GM18951 (cell line): ENCODE data around the gene SUMO3.

Source experiments
- POLR2A ChIP-seq: IDR thresholded peaks from 4 replicates; pipeline ENCODE4 v1.6.1; 2011; ENCODE audit warnings: mild to moderate bottlenecking; ENCODE audit not compliant: insufficient read length, insufficient read depth; ENCODE audit errors: extremely low read depth
- in situ Hi-C: fragments of 300-500 bp; cut with MboI; formaldehyde crosslinking; loops from one replicate; pipeline ENCODE4 v1.12.0; 2022; ENCODE audit warnings: low sequenced_read_pairs, mixed read lengths, inconsistent platforms; ENCODE audit not compliant: unreplicated experiment

The SUMO3 gene

GRCh38 chr21:44764319-44765230 is 53.3 kb downstream of the SUMO3 start:
- in situ Hi-C loops: no loop called here
- no peak for TF ChIP-seq POLR2A

- in situ Hi-C loops: no loop called here
Observed at GRCh38 chr21:44763451-44764318, 54.2 kb downstream of the SUMO3 start.

GRCh38 chr21:44763050-44763378 is 54.8 kb downstream of the SUMO3 start:
- no peak for TF ChIP-seq POLR2A
- in situ Hi-C loops: no loop called here

More at GRCh38 chr21:44763451-44764318, 54.2 kb downstream of the SUMO3 start:
- TF ChIP-seq POLR2A: no peak

DNA sequence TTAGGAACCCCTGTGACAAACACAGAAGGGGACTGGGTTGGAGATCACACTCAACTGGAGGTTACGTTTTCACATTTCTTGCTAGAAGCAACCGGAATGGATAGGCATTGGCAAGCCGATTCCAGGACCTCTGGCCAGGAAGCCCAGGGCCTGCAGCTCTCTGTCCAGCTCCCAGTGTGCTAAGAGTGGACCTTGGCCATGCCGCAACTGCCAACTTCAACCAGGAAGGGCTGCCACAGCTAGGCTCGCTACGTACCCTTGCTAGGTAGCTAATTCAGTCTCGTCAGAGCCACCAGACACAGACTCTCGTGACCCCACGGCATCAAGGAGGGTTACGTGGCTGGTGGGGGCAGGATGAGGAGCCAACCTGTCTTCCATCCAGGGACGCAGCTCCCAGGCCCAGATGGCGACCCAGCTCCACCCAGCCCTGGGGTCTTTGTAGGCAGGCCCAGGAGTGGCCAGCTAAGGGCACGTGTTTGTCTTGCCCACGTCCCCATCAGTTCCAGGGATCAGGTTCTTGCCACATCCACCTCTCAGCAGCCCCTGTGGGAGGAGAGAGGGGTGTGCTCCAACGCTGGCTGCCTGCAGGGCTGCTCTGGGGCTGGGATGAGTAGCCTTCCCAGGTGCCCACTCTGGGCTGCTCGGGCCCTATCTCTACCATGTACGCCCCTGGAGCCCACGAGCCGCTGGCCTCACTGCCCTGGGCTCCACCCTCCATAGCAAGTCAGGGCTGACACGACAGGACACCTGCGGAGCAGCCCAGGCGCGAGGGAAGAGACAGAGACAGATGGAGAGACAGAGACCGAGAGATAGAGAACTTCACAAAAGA is 55.4 kb downstream of the SUMO3 start:
- no peak for TF ChIP-seq POLR2A
- in situ Hi-C loops: no loop called here

GRCh38 chr21:44761747-44762208 is 56.1 kb downstream of the SUMO3 start:
- in situ Hi-C loops: no loop called here
- TF ChIP-seq POLR2A: no peak

DNA sequence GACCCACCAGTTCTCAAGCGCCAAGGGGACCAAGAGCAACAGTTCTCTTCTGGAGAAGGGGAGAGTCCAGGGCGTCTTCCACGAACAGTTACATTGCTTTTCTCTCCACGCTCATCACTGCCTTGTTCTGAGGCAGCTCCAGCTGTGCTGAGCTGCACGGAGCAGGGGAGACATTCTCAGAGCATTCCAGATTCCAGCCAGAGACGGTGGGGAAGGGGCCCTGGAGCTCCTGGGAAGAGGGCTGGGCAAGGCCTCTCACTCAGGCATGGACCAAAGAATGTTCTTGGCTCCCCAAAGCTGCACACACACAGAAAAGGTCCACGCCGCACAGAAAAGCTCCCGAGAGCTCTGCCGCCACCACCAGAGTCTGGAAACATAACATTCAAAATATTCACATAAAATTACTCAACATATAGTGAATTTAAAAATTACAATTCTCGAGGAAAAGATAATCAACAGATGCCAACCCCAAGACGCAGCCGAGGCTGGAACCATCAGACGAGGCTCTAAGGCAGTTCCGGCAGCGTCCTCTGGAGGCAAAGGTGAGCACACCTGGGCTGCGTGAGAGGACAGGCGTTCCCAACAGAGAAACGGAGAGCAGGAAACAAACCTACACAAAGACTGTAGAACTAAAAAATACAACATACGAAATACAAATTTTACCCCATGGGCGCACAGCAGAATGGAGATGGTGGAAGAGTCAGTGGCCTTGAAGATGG is 56.7 kb downstream of the SUMO3 start:
- in situ Hi-C loops: no loop called here
- TF ChIP-seq POLR2A: no peak

GRCh38 chr21:44760376-44760775 is 57.5 kb downstream of the SUMO3 start:
- in situ Hi-C loops: no loop called here
- no peak for TF ChIP-seq POLR2A

DNA sequence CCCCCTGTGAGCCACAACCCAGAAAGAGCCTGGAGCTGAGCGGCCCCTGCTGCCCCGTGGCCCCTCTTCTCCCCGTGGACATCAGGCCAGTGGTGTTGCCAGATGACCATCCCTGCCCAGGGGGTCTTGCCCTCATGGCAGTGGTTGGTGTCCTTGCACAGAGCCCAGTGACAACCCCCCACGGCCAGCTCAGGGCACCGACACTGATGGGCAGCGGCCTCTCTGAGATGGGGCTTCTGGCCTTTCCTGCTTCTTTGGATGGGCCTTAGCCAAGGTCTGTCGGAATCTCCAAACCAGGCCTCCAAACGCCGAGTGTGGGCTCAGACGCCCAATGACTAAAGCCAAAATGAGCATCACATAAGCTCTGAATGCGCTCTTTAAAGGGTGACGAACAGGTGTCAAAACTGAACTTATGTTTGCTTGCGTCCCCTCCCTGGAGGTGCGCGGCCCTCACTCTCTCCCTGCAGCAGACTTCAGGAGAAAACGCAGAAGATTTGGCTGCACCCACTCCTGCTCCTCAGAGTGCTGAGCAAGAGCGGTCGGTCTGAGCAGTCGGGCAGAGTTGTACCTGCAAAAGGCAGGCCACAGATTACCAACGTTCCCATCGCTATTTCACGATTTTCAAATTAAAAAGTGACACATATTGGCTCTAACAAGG is 58.1 kb downstream of the SUMO3 start:
- in situ Hi-C loops: no loop called here
- TF ChIP-seq POLR2A: no peak

- no peak for TF ChIP-seq POLR2A
- in situ Hi-C loops: no loop called here
Observed at GRCh38 chr21:44758781-44759627, 58.9 kb downstream of the SUMO3 start.

GRCh38 chr21:44758141-44758561 is 59.7 kb downstream of the SUMO3 start:
- in situ Hi-C loops: no loop called here
- no peak for TF ChIP-seq POLR2A

- in situ Hi-C loops: no loop called here
- TF ChIP-seq POLR2A: no peak
Observed at GRCh38 chr21:44757731-44758130, 60.1 kb downstream of the SUMO3 start.
